ENCODE data around the gene CTU2.

CTU2 gene

GRCh38 chr16:88761143-88761534 is 54.8 kb downstream of the CTU2 start:
- DNase-seq (ENCODE audit: low read depth in 3 of 3), result no peak

DNA sequence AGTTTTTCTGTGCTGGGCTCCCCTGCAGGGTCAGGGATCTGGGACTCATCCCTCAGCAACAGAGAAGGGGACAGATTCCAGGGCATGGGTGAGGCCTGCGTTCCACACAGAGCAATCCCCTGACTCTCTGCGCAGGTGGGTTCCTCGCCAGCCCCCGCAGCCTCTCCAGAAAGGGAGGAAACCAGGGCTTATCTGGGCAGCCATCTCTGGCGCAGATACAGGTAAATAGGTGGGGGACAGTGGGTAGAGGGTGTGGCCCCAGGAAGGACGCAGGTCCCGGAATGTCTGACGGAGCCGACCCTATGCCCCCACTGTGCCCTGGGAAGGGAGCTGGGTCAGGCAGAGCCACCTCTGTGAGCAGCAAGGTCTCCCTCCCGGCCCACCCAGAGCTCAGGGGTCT is 55.5 kb downstream of the CTU2 start:
- no peak for DNase-seq (ENCODE audit: low read depth in 3 of 3)

- no peak for DNase-seq (ENCODE audit: low read depth in 3 of 3)
Measured at GRCh38 chr16:88762258-88762870, 56.1 kb downstream of the CTU2 start.

GRCh38 chr16:88762941-88763340 is 56.6 kb downstream of the CTU2 start:
- no peak for DNase-seq (ENCODE audit: low read depth in 3 of 3)

- DNase-seq (ENCODE audit: low read depth in 3 of 3), result no peak
Measured at GRCh38 chr16:88763502-88764053, 57.3 kb downstream of the CTU2 start.

DNA sequence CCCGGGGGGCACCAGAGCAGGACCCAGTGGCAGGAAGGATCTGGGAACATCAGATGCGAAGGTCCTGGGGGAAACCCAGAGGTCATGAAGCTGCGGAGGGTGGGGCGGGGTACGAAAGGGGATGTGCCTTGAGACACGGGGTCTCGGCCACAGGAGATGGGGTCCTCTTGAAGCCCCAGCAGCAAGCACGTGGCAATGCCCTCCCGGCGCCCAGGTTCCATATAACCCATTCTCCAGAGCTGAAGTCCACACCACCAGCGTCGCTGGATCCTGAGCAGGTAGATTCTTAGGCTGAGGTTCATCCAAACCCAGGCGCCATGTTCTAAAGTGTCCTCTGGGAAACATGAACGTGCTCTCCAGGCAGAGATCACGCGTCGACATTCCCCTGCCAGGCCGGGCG is 57.8 kb downstream of the CTU2 start:
- DNase-seq (ENCODE audit: low read depth in 3 of 3), result no peak

DNA sequence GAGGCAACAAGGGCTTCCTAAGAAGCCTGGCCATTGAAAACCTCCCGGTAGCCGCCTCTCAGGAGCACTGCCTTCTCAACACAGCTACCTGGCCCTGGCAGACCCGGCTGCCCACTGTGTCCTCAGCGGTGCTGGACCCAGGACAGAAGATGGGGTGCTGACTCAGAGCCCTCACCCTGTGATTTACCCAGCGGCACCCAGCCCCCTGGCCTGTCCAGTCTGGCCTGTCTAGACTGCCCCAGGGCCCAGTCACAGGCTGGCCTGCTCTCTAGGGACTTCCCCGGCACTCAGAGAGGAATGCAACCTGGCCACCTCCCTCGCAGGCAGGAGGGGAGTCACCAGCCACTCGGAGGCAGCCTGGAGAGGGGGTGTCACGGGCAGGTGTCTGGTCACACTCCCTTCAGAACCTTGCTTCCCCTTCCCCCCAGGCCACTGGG is 58.6 kb downstream of the CTU2 start:
- no peak for DNase-seq (ENCODE audit: low read depth in 3 of 3)
